ENCODE data around the gene SPATA21.

The SPATA21 gene

DNA sequence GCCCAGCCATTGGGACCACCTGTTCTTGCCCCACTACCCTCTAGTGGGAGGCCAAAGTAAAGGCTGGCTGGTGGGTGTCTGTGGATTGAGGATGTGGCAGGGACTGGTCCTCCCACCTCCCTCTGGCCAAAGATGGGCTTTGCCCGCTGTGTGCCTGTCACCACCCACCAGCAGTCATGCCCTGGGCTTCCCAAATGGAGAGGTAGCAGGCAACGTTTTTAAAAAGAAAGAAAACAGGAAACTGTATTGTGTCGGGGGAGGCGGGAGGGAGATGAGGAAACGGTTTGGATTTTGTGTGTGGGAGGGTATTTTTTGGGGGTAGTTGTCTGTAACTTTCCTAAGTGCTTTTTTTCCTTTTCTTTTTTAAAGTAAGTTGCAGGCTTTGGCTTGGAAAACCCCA, 40.1 kb downstream of the SPATA21 start:
- Histone ChIP-seq H3K79me2 (peaks cover 7% of the 10 kb centered on the region), H3K4me1 (peaks cover 12% of the 10 kb centered on the region), H3K27me3 (ENCODE audit: control insufficient read depth, insufficient read depth, low read length) (no peaks in the 10 kb centered on the region), H3K4me2 (ENCODE audit: low read length) (no peak overlapping the region), H3K4me3 (ENCODE audit: low read depth, low read length) (no peak overlapping the region), H3K9ac (no peak overlapping the region), H3K9me3 (ENCODE audit: control insufficient read depth, low read length) (no peaks in the 10 kb centered on the region), H2AFZ (no peak overlapping the region), H3K36me3 (ENCODE audit: control insufficient read depth, insufficient read depth, low read length) (no peaks in the 10 kb centered on the region), H3K27ac (no peak overlapping the region)
- TF ChIP-seq, protein P1, sequence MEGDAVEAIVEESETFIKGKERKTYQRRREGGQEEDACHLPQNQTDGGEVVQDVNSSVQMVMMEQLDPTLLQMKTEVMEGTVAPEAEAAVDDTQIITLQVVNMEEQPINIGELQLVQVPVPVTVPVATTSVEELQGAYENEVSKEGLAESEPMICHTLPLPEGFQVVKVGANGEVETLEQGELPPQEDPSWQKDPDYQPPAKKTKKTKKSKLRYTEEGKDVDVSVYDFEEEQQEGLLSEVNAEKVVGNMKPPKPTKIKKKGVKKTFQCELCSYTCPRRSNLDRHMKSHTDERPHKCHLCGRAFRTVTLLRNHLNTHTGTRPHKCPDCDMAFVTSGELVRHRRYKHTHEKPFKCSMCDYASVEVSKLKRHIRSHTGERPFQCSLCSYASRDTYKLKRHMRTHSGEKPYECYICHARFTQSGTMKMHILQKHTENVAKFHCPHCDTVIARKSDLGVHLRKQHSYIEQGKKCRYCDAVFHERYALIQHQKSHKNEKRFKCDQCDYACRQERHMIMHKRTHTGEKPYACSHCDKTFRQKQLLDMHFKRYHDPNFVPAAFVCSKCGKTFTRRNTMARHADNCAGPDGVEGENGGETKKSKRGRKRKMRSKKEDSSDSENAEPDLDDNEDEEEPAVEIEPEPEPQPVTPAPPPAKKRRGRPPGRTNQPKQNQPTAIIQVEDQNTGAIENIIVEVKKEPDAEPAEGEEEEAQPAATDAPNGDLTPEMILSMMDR (IDR thresholded peaks at IDR 0.05), result no peak

DNA sequence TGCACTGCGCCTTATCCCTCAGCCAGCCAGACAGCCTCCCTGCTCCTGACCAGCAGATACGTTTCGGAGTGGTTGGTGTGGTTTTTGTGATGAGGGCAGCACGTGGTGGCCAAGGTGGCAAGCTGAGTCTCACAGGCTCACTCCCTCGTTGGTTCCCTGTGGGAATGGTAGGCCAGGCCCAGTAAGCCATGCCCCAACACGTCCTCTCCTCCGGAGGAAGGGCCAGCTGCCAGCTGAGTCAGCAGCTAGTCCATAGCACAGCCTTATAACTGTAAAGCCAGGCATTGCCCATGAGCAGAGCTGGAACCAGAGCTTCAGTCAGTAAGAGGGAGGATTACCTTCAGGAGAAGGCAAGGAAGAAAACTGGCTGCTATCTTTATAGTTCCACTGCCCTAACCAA, 40.6 kb downstream of the SPATA21 start:
- TF ChIP-seq, protein P1 (IDR thresholded peaks at IDR 0.05), result no peak
- Histone ChIP-seq H3K4me3 (ENCODE audit: low read depth, low read length) (no peak overlapping the region), H3K4me1 (peaks cover 12% of the 10 kb centered on the region), H3K9ac (no peak overlapping the region), H3K4me2 (ENCODE audit: low read length) (no peak overlapping the region), H3K27ac (no peak overlapping the region), H3K9me3 (ENCODE audit: control insufficient read depth, low read length) (no peaks in the 10 kb centered on the region), H3K36me3 (ENCODE audit: control insufficient read depth, insufficient read depth, low read length) (no peaks in the 10 kb centered on the region), H3K27me3 (ENCODE audit: control insufficient read depth, insufficient read depth, low read length) (no peaks in the 10 kb centered on the region), H3K79me2 (peaks cover 7% of the 10 kb centered on the region), H2AFZ (no peak overlapping the region)

DNA sequence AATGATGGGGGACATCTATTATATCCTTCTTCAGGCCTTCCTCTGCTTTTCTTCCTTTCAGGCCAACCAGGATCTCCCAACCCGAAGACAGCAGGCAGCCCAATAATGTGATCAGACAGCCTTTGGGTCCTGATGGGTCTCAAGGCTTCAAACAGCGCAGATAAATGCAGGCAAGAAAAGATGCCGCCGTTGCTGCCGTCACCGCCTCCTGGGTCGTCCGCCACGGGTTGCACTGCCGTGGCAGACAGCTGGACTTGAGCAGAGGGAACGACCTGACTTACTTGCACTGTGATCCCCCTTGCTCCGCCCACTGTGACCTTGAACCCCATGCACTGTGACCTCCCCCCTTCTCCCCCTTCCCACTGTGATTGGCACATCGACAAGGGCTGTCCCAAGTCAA, 42.2 kb downstream of the SPATA21 start:
- Histone ChIP-seq H3K4me1 (peaks cover 12% of the 10 kb centered on the region), H3K27ac (no peak overlapping the region), H3K27me3 (ENCODE audit: control insufficient read depth, insufficient read depth, low read length) (no peaks in the 10 kb centered on the region), H3K4me2 (ENCODE audit: low read length) (no peak overlapping the region), H2AFZ (no peak overlapping the region), H3K79me2 (peaks cover 17% of the 10 kb centered on the region), H3K9ac (no peak overlapping the region), H3K9me3 (ENCODE audit: control insufficient read depth, low read length) (no peaks in the 10 kb centered on the region), H3K4me3 (ENCODE audit: low read depth, low read length) (no peak overlapping the region), H3K36me3 (ENCODE audit: control insufficient read depth, insufficient read depth, low read length) (no peaks in the 10 kb centered on the region)
- TF ChIP-seq, protein P1 (IDR thresholded peaks at IDR 0.05), result no peak

DNA sequence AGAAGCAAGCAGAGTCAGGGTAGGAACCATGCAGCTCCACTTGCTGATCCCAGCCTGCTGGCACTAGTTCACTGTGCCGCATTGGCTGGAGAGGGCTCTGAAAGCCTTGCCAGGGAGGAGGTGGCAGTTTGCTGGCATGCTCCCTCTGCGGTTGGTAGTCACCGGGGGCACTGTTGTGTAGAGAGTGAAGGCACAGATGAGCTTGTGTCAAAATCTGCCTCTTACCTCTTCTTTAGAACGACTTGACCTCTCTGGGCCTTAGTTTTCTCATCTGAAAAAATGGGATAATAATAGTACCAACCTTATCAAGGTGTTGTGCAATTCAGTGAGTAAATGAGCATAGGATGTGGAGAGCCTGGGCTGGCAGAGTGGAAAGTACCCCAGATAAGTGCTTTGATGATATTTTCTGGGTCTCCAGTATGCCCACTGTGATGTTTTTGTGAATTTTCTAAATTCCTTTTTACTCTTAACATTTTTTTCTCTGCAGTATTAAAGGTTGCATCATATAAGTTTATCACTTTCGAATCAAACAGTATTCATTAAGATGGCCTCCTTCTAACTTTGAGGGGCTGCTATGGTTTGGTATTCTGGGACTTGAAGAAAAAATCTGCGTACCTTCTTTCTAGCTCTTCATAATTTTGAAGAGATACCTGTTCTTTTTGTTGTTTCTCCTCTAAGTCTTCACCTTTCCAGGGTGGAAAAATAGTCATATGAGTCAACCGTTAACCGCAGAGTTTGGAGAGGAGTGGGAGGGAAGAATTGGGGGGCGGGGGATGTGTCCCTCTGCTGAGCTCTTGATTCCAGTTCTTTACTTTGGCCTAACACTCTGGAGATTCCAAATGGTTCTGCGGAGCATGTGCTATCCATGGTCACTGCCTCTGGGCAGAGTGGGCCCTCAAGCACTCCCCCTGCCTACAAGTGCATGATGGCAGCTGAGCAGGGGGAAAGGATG, 43.4 kb downstream of the SPATA21 start:
- TF ChIP-seq, protein P1 (IDR thresholded peaks at IDR 0.05), result no peak
- H3K9me3 ChIP-seq (ENCODE audit: control insufficient read depth, low read length), result no peaks in the 10 kb centered on the region
- H3K27me3 ChIP-seq (ENCODE audit: control insufficient read depth, insufficient read depth, low read length), result no peaks in the 10 kb centered on the region
- no peaks in the 10 kb centered on the region for H3K36me3 ChIP-seq (ENCODE audit: control insufficient read depth, insufficient read depth, low read length)
- no peak overlapping the region for H2AFZ ChIP-seq
- no peak overlapping the region for H3K9ac ChIP-seq
- H3K4me1 ChIP-seq, result peaks cover 12% of the 10 kb centered on the region
- no peak overlapping the region for H3K4me3 ChIP-seq (ENCODE audit: low read depth, low read length)
- H3K79me2 ChIP-seq, result peaks cover 21% of the 10 kb centered on the region
- H3K27ac ChIP-seq, result no peak overlapping the region
- H3K4me2 ChIP-seq (ENCODE audit: low read length), result no peak overlapping the region

Measured in parathyroid adenoma (tissue), 2 donors.